Stimulated activated memory B cell treated with anti-CD40 and anti-IgM and Interleukin-4, amounts not matched to agents 10 μg/mL and 1 μg/mL and 100 μg/mL, for 72 hours (primary cell): ENCODE data around the gene GRIN3B.

Experiments
- ATAC-seq: fragments of 150-1000 bp; cut with Tn5 transposase; 2 replicates; pipeline ENCODE4 v1.10.0; 2021
- H3K27ac Mint-ChIP-seq: one replicate; pipeline ENCODE4 v1.8.0; 2022; ENCODE audit warnings: mild to moderate bottlenecking, mixed read lengths
- H3K27me3 Mint-ChIP-seq: one replicate; pipeline ENCODE4 v1.8.0; 2022; ENCODE audit warnings: mixed read lengths
- H3K36me3 Mint-ChIP-seq: one replicate; pipeline ENCODE4 v1.8.0; 2022; ENCODE audit warnings: mixed read lengths
- H3K4me1 Mint-ChIP-seq: one replicate; pipeline ENCODE4 v1.8.0; 2022; ENCODE audit warnings: mixed read lengths
- H3K4me3 Mint-ChIP-seq: one replicate; pipeline ENCODE4 v1.8.0; 2022; ENCODE audit warnings: mild to moderate bottlenecking, moderate library complexity, mixed read lengths
- H3K9me3 Mint-ChIP-seq: one replicate; pipeline ENCODE4 v1.8.0; 2022; ENCODE audit warnings: mixed read lengths

Gene GRIN3B

DNA sequence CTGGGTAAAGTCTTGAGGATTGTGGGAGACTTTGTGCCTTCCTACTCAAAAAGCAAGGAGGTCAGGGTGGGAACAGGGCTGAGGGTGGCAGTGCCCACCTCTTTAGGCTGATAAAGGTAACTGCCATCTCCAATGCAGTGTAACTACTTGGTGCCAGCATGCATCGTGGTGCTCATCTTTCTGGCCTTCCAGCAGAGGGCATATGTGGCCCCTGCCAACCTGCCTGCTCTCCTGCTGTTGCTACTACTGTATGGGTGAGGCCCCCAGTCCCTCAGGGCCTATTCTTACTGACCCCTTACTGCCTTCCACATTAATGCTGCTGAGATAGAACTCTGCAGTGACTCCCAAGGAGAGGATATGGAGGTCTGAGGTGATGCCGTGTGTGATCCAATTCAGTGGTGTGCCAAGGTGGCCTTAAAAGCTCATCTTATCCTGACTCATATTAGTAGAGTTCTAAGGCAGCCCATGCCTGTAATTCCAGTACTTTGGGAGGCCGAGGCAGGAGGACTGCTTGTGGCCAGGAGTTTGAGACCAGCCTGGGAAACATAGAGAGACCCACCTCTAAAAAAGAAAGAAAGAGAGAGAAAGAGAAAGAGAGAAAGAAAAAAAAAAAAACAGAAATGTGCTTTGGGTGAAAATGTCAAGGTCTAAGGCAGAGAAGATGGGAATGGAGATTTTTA is 57.1 kb downstream of the GRIN3B start:
- Mint-ChIP-seq H3K9me3 (no peaks in the 10 kb centered on the region), H3K4me3 (no peak overlapping the region), H3K27ac (peak overlapping the region; percentile 71), H3K4me1 (peaks cover 36% of the 10 kb centered on the region), H3K27me3 (no peaks in the 10 kb centered on the region), H3K36me3 (peaks cover 61% of the 10 kb centered on the region)
- ATAC-seq: peak; percentile 82

GRCh38 chr19:1058112-1058511 is 57.9 kb downstream of the GRIN3B start:
- no peak for ATAC-seq
- Mint-ChIP-seq H3K4me3 (no peak overlapping the region), H3K27me3 (no peaks in the 10 kb centered on the region), H3K36me3 (peaks cover 63% of the 10 kb centered on the region), H3K4me1 (peaks cover 34% of the 10 kb centered on the region), H3K27ac (peak overlapping the region; percentile 71), H3K9me3 (no peaks in the 10 kb centered on the region)
